GM18517 (cell line): Measurements from ENCODE around the gene MMADHC.
"Not testable (repeated sequence)": the region's sequence is repeated elsewhere in the genome, so short reads cannot be mapped to it uniquely, and the experiment has no call there.

Experiments used
- ATAC-seq: cut with Tn5 transposase; IDR thresholded peaks from one replicate; pipeline ENCODE4 v1.9.1; 2021; ENCODE audit warnings: mild to moderate bottlenecking, moderate library complexity; ENCODE audit not compliant: unreplicated experiment

The MMADHC gene

GRCh38 chr2:149595056-149595963 is 7.7 kb upstream of the MMADHC start:
- no peak for ATAC-seq

GRCh38 chr2:149594411-149594810 is 6.8 kb upstream of the MMADHC start:
- no peak for ATAC-seq

GRCh38 chr2:149587950-149588487 is 444 bp upstream of the MMADHC start:
- ATAC-seq = peak; percentile 40

- ATAC-seq = no peak
Measured at GRCh38 chr2:149586898-149587219, 716 bp downstream of the MMADHC start.

- no peak for ATAC-seq
Measured at GRCh38 chr2:149586063-149586462, 1.5 kb downstream of the MMADHC start.

GRCh38 chr2:149585166-149585885 is 2.2 kb downstream of the MMADHC start:
- no peak for ATAC-seq

- ATAC-seq = no peak
Measured at GRCh38 chr2:149579972-149580882, 7.3 kb downstream of the MMADHC start.

- no peak for ATAC-seq
Measured at GRCh38 chr2:149577269-149577668, 10.3 kb downstream of the MMADHC start.

GRCh38 chr2:149575752-149576151 is 11.8 kb downstream of the MMADHC start:
- no peak for ATAC-seq

- no peak for ATAC-seq
Measured at GRCh38 chr2:149575277-149575676, 12.3 kb downstream of the MMADHC start.

- ATAC-seq = no peak
Measured at GRCh38 chr2:149573760-149574159, 13.8 kb downstream of the MMADHC start.

- no peak for ATAC-seq
Measured at GRCh38 chr2:149572102-149572953, 15.2 kb downstream of the MMADHC start.

- no peak for ATAC-seq
Measured at GRCh38 chr2:149568138-149568537, 19.4 kb downstream of the MMADHC start.

- no peak for ATAC-seq
Measured at GRCh38 chr2:149566652-149567051, 20.9 kb downstream of the MMADHC start.

- ATAC-seq = not testable (repeated sequence)
Measured at GRCh38 chr2:149565625-149566024, 21.9 kb downstream of the MMADHC start.

GRCh38 chr2:149564983-149565382 is 22.6 kb downstream of the MMADHC start:
- no peak for ATAC-seq

- no peak for ATAC-seq
Measured at GRCh38 chr2:149564097-149564496, 23.5 kb downstream of the MMADHC start.

GRCh38 chr2:149562324-149562723 is 25.3 kb downstream of the MMADHC start:
- ATAC-seq = peak; percentile 87

- peak; percentile 41 for ATAC-seq
Measured at GRCh38 chr2:149561309-149561926, 26.2 kb downstream of the MMADHC start.
